HL-60 (cell line): Measurements from ENCODE around the gene ZNF582.

ENCODE experiments used
- DNase-seq, 2 experiments: peaks; one replicate each; pipeline ENCODE4 v3.0.0-alpha.2; 2010 to 2020; ENCODE audit warnings: low read depth in 1 of 2, low spot score in 1 of 2
- H3K27ac ChIP-seq: fragments of 250-450 bp; sonication (Bioruptor Pico); replicated peaks from 2 replicates; pipeline ENCODE4 v1.5.1; 2020; ENCODE audit warnings: mild to moderate bottlenecking, moderate library complexity
- H3K27me3 ChIP-seq: fragments of 250-450 bp; sonication (Bioruptor Pico); 2 replicates; pipeline ENCODE4 v1.5.1; 2021; ENCODE audit warnings: mild to moderate bottlenecking, moderate library complexity; ENCODE audit not compliant: insufficient read depth, poor library complexity, severe bottlenecking
- H3K4me3 ChIP-seq: replicated peaks from 2 replicates; pipeline ENCODE4 v1.5.1; 2011; ENCODE audit warnings: mild to moderate bottlenecking, control low read depth, low read length; ENCODE audit not compliant: insufficient read depth
- CTCF ChIP-seq: IDR thresholded peaks from one replicate; pipeline ENCODE4 v1.5.1; 2011; ENCODE audit warnings: low read length, control low read depth, inconsistent platforms; ENCODE audit not compliant: insufficient read depth
- GABPA ChIP-seq: IDR thresholded peaks from 2 replicates; pipeline ENCODE4 v1.6.1; 2012; ENCODE audit warnings: low read depth
- POLR2AphosphoS5 ChIP-seq: IDR thresholded peaks from 2 replicates; pipeline ENCODE4 v1.6.1; 2012; ENCODE audit warnings: low read depth
- REST ChIP-seq: IDR thresholded peaks from 2 replicates; pipeline ENCODE4 v1.6.1; 2012; ENCODE audit warnings: low read depth; ENCODE audit not compliant: insufficient replicate concordance
- SPI1 ChIP-seq: IDR thresholded peaks from 2 replicates; pipeline ENCODE4 v1.6.1; 2012; ENCODE audit warnings: low read depth, mild to moderate bottlenecking, borderline replicate concordance

Gene ZNF582

GRCh38 chr19:56423276-56423984, 30.1 kb upstream of the ZNF582 start:
- H3K27me3 ChIP-seq: no peaks in the 10 kb centered on the region
- H3K4me3 ChIP-seq: no peak overlapping the region
- TF ChIP-seq CTCF (no peak), GABPA (no peak), SPI1 (no peak), POLR2AphosphoS5 (no peak), REST (no peak)
- no peak overlapping the region for H3K27ac ChIP-seq
- no peak for DNase-seq

- Histone ChIP-seq H3K27ac (no peak overlapping the region; the same call in 1 of the 2 replicates), H3K27me3 (no peaks in the 10 kb centered on the region), H3K4me3 (peak overlapping the region; percentile 82; the same call in 1 of the 2 replicates)
- DNase-seq: no peak
- TF ChIP-seq REST (no peak), GABPA (no peak), SPI1 (no peak), CTCF (no peak), POLR2AphosphoS5 (no peak)
Measured at GRCh38 chr19:56405062-56405461, 11.7 kb upstream of the ZNF582 start.

GRCh38 chr19:56404705-56405056, 11.3 kb upstream of the ZNF582 start:
- Histone ChIP-seq H3K27me3 (no peaks in the 10 kb centered on the region), H3K27ac (peak overlapping the region; percentile 97), H3K4me3 (peak overlapping the region; percentile 82)
- DNase-seq: peak in 1 of 2 experiments; percentile 8
- TF ChIP-seq REST (no peak), POLR2AphosphoS5 (no peak), SPI1 (no peak), GABPA (no peak), CTCF (no peak)
